NCI-H2196 (cell line): ENCODE results near the gene CRB2.
A peak's percentile ranks its signal among the peaks of the same experiment; 100 is the strongest.

Experiments
- DNase-seq: peaks from one replicate; lab custom pipeline; 2025; ENCODE audit not compliant: unreplicated experiment; lab: John Stamatoyannopoulos, UW

The CRB2 gene

DNA sequence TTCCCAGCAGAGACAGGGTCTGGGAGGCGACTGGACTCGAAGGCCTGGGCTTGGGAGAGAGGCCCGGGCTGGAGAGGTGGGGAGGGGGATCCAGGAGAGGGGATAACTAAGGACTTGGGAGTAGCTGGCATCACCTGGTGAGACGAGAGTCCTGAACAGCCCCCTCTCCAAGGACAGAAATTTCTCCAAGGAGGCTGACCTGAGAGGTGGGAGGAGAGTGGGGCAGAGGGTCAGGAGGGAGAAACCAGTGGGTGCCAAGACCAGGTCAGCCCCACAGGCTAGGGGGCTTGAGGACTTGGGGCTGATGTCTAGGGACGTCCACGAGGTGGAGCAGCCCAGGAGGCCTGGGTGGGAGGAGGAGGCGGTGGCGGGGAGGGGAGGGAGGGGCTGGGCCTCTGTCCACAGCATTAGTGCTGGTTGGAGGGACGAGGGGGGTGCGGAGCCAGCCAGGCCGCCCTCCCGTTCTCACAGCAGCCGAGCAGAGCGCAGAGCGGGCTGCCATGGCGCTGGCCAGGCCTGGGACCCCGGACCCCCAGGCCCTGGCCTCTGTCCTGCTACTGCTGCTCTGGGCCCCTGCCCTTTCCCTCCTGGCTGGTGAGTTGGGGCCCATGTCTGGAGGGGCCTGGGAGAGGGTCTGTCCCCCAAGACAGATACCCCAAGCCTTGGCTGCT is at the start of gene CRB2:
Gene CRB2, plus strand, starts transcription at position 437 of the 671 bp plus-strand sequence. Its CDS starts 64 bp downstream, at position 501.
- DNase-seq: no peak

DNA sequence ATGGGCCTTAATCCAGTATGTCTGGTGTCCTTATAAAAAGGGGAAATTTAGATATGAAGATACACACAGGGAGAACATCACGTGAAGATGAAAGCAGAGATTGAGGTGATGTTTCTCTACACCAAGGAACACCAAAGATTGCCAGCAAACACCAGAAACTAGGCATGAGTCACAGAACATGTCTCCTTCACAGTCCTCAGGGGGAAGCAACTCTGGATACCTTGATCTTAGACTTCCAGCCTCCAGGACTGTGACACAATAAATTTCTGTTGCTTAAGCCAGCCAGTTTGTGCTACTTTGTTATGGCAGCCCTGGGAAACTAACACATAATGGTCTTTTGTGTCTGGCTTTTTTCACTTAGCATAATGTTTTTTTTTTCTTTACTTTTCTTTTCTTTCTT is 46.4 kb upstream of the CRB2 start:
- no peak for DNase-seq

DNA sequence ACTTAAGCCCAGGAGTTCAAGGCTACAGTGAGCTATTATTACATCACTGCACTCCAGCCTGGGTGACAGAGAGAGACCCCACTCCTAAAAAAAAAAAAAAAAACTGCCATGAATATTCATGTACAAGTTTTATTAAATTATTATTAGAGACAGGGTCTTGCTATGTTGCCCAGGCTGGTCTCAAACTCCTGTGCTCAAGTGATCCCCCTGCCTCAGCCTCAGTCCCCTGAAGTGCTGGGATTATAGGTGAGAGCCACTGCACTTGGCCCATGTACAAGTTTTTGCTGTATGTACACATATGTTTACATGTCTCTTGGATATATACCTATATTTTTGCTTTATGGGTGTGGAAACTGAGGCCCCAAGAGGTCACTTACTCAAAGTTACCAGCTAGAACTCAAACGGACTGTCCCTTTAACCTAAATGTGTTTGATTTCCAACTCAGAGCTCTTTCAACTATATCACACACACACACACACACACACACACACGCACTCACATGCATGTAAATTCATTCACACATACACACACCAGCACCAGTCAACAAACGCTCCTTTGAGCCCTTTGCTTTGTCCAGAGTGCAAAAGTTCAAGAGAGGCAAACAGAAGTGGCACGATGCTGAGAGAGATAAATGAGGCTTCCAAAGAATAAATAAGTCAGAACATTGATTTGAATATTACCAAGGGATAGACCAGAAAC is 45.3 kb upstream of the CRB2 start:
- DNase-seq: no peak

DNA sequence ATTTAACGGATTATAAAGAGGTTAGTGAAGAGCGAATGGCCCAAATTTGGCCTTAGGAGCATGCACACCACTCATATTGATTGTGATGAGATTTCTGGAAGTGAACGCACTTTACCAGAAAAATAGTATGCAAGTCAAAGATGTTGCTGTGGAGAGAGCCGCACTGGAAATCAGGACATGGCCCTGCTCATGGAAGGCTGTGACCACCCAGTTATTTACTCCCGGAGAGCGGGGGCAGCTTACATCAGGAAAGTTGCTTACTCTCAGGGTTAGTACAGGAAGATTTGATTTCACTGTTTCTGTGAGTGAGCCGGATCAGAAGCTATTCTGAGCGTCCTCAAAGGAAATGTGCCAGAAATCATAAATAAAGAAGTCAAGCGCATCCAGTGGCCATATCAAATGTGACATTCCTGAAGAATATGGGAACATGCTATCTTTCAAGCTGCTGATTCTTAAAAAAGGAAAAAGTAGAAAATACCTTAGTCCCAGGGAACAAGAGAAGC is 44.7 kb upstream of the CRB2 start:
- DNase-seq: no peak

DNA sequence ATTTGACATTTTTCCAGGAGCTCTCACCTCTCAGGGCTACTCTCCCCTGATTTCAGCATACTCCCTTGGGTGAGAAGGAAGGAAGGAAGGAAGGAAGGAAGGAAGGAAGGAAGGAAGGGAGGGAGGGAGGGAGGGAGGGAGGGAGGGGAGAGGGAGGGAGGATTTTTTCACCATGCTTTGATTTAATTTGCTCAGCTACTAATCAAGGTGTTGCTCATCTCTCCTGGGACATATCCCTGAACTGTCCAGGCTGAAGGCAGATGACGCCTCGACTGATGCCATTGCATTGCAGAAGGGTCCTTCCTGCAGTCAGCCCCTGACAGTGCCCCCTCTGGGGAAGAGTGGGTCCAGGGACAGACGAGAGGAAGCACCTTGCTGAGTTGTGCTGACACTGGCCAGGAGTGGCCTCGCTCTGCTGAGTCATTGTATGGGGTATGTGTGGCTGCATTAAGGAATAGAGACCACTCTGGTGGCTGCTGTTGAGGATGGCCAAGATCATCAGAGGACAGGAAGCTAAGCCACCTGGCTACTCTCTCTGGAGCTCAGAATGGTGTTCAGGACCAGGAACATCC is 43.6 kb upstream of the CRB2 start:
- DNase-seq: no peak

DNA sequence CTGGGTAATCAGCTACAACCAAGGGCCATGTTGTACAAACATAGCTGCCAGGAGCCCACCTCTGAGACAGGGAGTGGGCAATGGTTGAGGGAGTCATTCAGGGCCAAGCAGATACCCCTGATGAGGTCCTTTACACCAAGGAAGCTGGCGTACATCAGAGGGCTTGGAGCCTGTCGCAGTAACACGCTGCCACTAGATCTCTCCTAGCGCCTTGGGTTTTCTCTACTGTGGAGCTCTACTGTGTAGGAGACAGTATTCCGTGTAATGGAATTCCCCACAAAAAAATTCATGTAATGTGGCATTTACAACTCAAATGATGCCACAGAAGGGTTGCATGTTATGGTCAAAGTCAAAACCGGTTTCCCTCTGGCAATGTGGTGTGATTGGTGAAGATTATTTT is 41.4 kb upstream of the CRB2 start:
- no peak for DNase-seq

DNA sequence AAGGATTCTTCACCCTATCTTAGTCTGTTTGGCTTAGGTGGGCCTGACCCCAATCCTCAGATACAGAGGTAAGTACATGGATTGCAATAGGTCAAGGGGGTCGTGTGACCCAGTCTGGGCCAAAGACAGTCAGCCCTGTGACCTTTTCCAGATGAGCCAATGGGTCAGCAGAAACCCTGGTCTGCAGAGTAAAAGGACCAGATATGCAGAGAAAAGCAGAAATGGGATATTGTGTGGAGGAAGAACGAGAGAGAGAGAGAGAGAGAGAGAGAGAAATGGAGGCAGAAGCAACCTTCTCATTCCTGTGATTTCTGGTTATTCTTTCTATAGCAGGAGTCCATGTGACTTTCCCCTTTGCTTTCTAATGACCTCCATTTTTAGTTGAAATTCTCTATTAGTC is 40.4 kb upstream of the CRB2 start:
- DNase-seq: no peak

DNA sequence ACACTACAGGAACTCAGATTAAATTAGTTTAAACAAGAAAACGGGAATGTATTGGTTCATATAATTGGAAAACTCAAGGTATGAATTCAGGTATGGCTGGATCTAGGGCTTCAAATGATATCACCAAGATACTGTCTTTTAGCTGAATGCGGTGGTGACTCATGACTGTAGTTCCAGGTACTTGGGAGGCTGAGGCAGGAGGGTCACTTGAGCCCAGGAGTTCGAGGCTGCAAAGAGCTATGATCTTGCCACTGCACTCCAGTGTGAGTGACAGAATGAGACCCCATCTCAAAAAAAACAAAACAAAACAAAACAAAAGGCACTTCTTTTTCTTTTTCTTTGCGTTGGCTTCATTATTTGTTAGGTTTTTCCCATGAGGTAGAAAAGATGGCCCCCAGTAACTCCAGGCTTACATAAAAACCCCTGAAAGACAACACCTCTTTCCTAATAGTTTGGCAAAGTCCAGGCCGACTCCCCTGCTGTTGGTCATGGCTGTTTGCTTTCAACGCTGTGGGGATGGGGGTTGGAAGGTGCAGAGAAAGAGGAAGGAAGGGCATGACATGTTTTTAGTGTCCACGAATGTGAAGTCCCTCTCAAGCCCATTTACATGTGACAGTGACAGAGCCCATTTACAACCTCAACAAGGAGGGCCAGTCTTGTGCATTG is 39.8 kb upstream of the CRB2 start:
- no peak for DNase-seq

DNA sequence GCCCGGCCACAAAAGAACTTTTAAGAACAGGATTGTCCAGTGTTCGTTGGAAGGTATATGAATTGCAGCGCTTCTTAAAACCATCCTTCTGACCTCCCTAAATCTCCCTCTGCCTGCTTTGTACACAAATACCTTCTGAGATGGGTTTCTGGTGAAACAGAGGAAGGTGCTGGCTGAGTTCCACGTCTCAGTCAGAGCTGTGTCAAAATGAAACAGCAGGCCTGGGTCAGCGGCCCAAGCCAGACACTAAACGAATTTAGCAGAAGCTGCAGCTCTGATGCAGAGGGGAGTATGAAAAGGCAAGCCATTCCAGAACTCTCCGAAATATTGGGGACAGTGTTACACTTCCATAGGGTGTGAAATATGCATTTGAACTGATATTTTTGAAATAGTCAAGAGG is 37.8 kb upstream of the CRB2 start:
- no peak for DNase-seq

DNA sequence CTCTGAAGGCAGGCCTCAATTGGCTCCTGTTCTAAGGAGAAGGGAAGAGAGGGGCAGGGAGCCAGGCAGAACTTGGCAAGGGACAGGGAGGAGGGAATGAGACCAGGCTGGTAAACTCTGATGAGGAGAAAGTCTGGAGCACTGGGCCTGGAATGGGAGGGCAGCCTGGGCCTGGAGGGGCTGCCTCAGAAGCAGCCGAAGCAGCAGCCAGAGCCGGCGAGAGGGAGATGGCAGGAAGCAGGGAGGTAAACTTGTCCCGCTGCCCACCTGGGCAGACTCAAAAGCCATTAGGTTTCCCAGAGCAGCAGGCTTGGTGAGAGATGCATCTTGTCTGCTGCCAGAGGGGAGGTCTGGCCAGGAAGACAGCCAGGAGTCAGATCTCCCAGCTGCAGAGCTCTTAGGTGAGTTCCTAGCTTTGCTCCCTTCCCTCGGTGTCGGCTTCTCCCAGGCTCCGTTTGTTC is 37.0 kb upstream of the CRB2 start:
- no peak for DNase-seq

DNA sequence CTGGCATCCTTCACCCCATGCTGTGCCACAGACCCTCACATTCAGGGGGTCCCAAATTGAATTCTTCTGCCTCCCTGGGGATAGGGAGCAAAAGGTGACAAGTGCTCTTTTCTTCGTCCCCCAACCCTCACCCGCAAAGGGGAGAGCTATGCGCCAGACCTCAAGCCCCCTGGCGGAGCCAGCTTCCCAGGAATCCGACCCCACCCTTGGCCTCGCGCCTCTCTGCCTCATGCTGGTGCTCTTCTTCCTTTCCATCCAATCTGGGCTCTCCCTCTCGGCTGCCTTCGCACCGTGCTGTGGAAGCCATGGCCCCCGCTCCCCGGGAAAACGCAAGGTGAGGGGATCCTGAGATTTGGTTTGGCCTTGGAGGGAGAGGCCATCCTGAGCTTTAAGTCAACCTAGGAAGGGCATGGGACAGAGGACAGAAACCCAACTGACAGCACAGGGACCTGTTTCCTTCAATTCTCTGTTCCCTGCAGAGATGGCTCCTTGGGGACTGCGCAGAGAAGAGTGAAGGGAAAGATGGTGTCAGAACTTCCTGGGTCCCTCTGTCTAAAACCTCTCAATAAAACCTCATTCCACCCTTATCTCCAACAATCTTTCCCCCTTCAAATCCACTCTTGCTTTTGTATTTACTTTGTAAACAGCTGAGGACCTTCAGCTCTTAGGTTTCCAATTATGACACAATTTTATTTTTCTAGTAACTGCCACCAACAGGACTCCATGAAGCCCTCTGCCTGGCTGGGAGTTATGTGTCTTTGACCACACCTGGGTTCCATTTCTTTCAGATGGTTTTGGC is 36.3 kb upstream of the CRB2 start:
- no peak for DNase-seq

DNA sequence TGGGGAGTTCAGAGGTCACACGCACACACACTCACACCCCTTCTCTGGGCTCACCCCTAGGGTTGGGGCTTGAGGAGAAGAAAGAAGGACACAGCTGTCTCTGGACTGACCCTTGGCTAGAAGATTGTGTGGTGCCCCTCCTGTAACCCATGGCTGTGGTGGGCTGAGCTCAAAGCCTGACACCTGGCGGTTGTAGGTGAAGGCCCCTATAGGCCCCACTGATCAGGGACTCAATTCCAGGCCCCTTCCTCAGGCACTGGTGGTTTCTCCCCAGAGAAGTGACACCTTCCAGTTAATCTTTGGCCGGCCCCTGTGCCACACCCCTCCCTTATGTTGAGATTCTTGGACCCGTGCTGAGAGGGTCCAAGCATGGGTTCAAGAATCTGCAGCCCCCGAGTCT is 35.2 kb upstream of the CRB2 start:
- no peak for DNase-seq

DNA sequence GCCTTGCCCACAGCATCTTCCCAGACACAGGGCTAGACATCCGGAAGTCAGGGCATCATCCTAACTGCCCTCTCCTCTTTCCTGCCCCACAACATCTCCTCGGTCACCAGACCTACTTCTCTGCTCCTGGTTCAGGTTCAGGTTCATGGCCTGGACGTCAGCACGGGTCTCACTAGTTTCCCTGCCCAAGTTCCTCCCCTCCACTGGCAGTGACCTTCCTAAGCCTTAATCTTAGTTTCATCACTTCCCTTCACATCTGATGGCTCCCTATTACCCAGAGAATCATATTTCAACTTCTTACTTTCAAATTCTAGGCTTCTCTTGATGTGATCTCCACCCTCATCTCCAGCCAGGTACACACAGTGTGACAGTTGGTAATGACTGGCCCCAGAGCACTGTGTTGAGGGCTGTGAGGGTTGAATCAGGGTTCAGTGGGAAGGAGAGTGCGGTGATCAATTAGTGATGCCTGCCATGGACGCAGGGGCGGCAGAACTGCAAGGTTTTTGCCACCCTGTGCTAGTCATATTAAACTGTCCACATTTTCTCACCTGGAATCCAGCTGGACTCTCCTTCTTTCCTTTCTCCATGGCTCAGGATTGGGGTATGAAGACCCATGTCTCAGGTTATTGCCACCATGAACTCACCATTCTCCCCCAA is 34.3 kb upstream of the CRB2 start:
- DNase-seq: no peak

DNA sequence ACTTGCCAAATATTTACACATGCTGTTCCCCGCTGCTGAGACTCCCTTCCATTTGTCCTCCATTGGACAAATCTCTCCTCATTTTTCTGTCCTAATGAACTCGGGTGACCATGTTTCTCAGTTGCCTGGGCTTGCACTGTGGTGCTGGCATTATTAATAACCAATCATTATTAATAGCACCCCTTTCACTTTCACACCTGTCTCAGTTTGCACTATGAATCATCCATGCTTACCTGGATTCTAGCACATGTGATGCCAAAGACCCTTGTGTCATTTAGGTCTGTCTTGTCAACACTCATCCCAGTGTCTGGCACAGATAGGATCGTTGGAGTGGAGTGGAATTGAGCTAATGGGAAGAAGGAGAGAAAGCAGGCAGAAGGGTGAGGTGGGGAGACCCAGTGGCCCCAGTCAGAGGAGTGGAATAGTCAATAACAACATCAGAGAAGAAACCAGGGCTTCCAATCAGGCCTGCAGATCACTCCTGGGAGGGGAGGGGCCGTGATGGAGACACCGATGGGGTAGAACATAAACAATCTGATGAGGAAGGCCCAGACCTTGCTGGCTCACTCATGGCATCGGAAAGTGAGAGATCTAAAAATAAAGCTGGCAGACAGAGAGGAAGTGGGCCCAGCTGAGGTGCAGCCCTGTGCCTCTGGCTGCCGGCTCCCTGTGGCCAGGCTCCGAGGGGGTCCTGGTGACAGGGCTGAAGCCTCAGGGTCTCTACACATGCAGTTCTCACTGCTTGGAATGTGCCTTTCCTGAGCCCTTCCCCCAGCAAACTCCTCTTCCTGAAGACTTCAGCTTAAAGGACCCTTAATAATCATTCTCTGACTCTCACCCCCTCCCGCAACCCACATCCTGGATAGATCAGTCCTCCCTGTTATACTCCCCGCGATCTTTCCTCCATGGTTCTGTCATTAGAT is 33.5 kb upstream of the CRB2 start:
- DNase-seq: no peak

DNA sequence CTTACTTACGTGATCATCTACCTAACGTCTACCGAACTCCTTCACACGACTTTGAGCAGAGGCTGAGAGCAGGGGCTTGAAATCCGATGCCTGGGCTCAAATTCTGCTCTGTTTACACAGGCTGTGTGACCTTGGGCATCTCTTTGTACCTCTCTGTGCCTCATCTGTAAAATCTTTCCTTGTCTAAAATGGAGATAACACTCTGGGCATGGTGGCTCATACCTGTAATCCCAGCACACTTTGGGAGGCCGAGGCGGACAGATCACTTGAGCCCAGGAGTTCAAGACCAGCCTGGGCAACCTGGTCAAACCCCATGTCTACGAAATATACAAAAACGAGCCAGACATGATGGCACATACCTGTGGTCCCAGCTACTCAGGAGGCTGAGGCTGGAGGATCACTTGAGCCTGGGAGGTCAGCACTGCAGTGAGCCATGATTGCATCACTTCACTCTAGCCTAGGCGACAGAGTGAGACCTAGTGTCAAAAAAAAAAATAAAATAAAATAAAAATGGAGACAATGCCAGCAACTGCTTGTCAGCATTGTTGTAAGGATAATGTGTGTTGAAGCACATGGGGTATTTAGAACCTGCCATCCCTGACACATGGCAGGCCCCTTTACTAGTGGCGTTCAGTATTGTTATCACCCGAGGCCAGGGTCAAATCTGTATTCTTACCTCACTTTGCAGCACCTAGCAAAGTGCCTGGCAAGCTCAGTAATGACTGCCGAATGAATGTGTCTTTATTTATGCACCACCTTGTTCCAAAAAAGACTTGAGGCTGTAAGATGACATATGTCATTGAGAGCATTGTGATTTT is 32.6 kb upstream of the CRB2 start:
- DNase-seq: no peak

DNA sequence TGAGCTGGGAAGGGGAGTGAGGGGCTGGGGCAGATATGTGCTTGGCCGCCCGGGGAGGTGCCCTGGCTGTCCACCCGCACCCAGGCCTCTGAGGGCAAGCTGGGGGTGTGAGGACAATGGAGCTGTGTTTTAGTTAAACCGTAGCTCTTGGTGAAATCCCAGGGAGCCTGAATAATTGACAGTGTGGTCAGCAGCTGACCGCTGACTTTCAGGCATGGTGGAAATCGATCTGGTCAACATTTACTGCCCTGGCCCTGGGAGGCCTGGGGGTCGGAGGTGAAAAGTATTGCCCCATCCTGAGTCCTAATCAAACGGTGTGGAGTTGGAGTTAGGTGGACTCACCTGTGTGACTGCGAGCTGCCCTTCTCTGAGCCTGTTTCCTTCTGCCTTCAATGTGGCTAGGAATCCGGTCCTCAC is 31.2 kb upstream of the CRB2 start:
- no peak for DNase-seq

DNA sequence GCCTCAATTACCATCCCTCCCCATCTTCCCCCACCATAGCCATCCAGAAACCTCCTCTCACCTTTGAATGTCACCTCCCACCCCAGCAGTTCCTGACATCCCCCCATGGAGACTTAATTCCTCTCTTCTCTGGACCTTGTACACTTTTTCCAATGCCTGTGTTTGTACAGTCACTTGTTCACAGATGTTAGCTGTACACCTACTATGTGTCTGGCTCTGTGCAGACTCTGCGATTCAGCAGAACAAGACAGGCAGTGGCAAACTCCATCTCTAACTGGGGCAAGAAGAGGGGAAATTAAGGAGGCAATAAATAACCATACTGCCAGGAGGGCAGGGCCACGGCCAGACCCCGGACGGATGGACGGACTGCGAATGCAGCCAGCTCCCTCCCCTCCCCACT is 29.8 kb upstream of the CRB2 start:
- DNase-seq: no peak

DNA sequence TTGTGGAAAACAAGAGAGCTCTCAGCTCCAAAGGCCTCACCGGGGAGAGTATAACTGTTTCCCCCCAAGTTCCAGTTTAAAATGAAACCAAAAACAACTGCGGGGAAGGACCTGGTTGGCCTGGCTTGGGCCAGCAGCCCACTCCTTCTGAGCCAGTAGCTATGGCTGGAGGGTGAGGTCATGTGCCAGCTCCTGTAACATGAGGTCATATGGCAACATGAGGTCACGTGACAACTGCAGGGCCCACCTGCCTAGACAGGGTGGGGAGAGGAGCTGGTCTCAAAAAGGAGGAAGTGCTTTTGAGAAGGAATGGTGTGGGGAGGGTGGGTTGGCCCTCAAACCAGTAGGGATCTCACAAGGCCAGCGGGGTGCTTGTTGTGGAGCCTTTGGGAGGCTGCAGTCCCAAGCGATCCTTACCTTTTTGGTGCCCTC is 29.3 kb upstream of the CRB2 start:
- peak; percentile 15 for DNase-seq
